GM12875 (cell line): ENCODE measurements around the gene SYT9.
A peak's percentile ranks its signal among the peaks of the same experiment; 100 is the strongest.
"Not testable (repeated sequence)": the region's sequence is repeated elsewhere in the genome, so short reads cannot be mapped to it uniquely, and the experiment has no call there.

Experiments
- H3K4me3 ChIP-seq: one replicate; pipeline ENCODE4 v1.5.1; 2011; ENCODE audit warnings: low read depth, low read length, control low read depth
- CTCF ChIP-seq: IDR thresholded peaks from 2 replicates; pipeline ENCODE4 v1.5.1; 2011; ENCODE audit warnings: low read depth, mild to moderate bottlenecking, control low read depth, inconsistent platforms, low read length, moderate library complexity, borderline replicate concordance; ENCODE audit not compliant: insufficient read depth

Gene SYT9

GRCh38 chr11:7514099-7514591 is 262.4 kb downstream of the SYT9 start:
- peak overlapping the region; percentile 98 for H3K4me3 ChIP-seq
- no peak for TF ChIP-seq CTCF

- TF ChIP-seq CTCF, result no peak
- H3K4me3 ChIP-seq, result peak overlapping the region; percentile 98
Observed at GRCh38 chr11:7515447-7515886, 263.8 kb downstream of the SYT9 start.

GRCh38 chr11:7516475-7516874 is 264.8 kb downstream of the SYT9 start:
- peak overlapping the region; percentile 98 for H3K4me3 ChIP-seq
- TF ChIP-seq CTCF, result no peak

- not testable (repeated sequence) for H3K4me3 ChIP-seq
Observed at GRCh38 chr11:7517743-7518142, 266.0 kb downstream of the SYT9 start.
